Retinal pigment epithelial cell (primary cell): ENCODE results near the gene COPE.

Experiments used
- DNase-seq: peaks from one replicate; pipeline ENCODE4 v3.0.0-alpha.2; 2010; ENCODE audit warnings: low read depth
- H3K4me3 ChIP-seq: 2 replicates; pipeline ENCODE4 v1.5.1; 2011; ENCODE audit warnings: mild to moderate bottlenecking, low read length, control low read depth, moderate library complexity
- CTCF ChIP-seq: conservative IDR thresholded peaks from 2 replicates; pipeline ENCODE4 v1.5.1; 2011; ENCODE audit warnings: low read depth, low read length, control low read depth, inconsistent platforms

Gene COPE

GRCh38 chr19:18915639-18916038 is 3.5 kb downstream of the COPE start:
- no peak for DNase-seq
- no peak overlapping the region for H3K4me3 ChIP-seq
- TF ChIP-seq CTCF, result peak; percentile 44

- no peak for DNase-seq
- H3K4me3 ChIP-seq, result no peak overlapping the region
- no peak for TF ChIP-seq CTCF
These were observed 5.7 kb downstream of the COPE start for GRCh38 chr19:18913466-18913865.

- H3K4me3 ChIP-seq, result no peak overlapping the region
- DNase-seq, result no peak
- TF ChIP-seq CTCF, result no peak
These were observed 6.3 kb downstream of the COPE start for GRCh38 chr19:18912933-18913332.

GRCh38 chr19:18910801-18911436 is 8.3 kb downstream of the COPE start:
- H3K4me3 ChIP-seq, result no peak overlapping the region
- no peak for TF ChIP-seq CTCF
- DNase-seq, result no peak

GRCh38 chr19:18910010-18910409 is 9.2 kb downstream of the COPE start:
- H3K4me3 ChIP-seq, result no peak overlapping the region
- no peak for TF ChIP-seq CTCF
- no peak for DNase-seq

- no peak for TF ChIP-seq CTCF
These were observed 10.1 kb downstream of the COPE start for GRCh38 chr19:18908917-18909619.

More at GRCh38 chr19:18908917-18909619, 10.1 kb downstream of the COPE start:
- no peak overlapping the region for H3K4me3 ChIP-seq
- no peak for DNase-seq
